Keratinocyte (primary cell): Measurements from ENCODE around the gene HOXC11. TPM values are rescaled to one million over a fixed set of nuclear protein-coding genes. Genes with fewer than 3 reads are reported as not detected.

ENCODE experiments used
- DNase-seq: peaks from one replicate; pipeline ENCODE4 v3.0.0-alpha.2; 2011; ENCODE audit warnings: low read depth, missing footprints, low spot score
- FAIRE-seq: peaks from 2 replicates; lab custom pipeline; 2011; peaks lifted over from hg19 to GRCh38; lab: Jason Lieb, UNC
- H2AFZ ChIP-seq: 2 replicates; pipeline ENCODE4 v1.6.0; 2012; ENCODE audit warnings: low read length, control low read depth, inconsistent platforms; ENCODE audit not compliant: control insufficient read depth
- H3K27ac ChIP-seq: 2 replicates; pipeline ENCODE4 v1.5.1; 2011; ENCODE audit warnings: low read length; ENCODE audit not compliant: control insufficient read depth, insufficient read depth
- H3K27me3 ChIP-seq: 3 replicates; pipeline ENCODE4 v1.6.0; 2011; ENCODE audit warnings: low read length; ENCODE audit not compliant: control insufficient read depth, insufficient read depth; ENCODE audit errors: extremely low read depth
- H3K36me3 ChIP-seq, 2 experiments: 2 replicates in 1 of 2; 3 replicates in 1 of 2; pipeline ENCODE4 v1.5.1; 2011; ENCODE audit warnings: low read length in 2 of 2, mild to moderate bottlenecking in 1 of 2; ENCODE audit not compliant: control insufficient read depth in 2 of 2, insufficient read depth in 2 of 2; ENCODE audit errors: extremely low read depth in 1 of 2
- H3K4me1 ChIP-seq: 3 replicates; pipeline ENCODE4 v1.5.1; 2011; ENCODE audit warnings: low read length; ENCODE audit not compliant: control insufficient read depth, insufficient read depth; ENCODE audit errors: extremely low read depth
- H3K4me2 ChIP-seq: 3 replicates; pipeline ENCODE4 v1.6.0; 2011; ENCODE audit warnings: low read depth, low read length; ENCODE audit not compliant: control insufficient read depth, insufficient read depth; ENCODE audit errors: extremely low read depth
- H3K4me3 ChIP-seq, 3 experiments: fragments of 200-600 bp in 1 of 3; sonication (generic) in 1 of 3; 2 replicates in 2 of 3; 3 replicates in 1 of 3; pipeline ENCODE4 v1.5.1; 2011 to 2016; ENCODE audit warnings: low read length in 3 of 3, mild to moderate bottlenecking in 3 of 3, control low read depth in 2 of 3, inconsistent platforms in 1 of 3, low read depth in 1 of 3, mixed read lengths in 1 of 3, mixed run types in 1 of 3, moderate library complexity in 1 of 3; ENCODE audit not compliant: control insufficient read depth in 2 of 3, insufficient read depth in 2 of 3; ENCODE audit errors: extremely low read depth in 1 of 3
- H3K79me2 ChIP-seq: 2 replicates; pipeline ENCODE4 v1.6.0; 2012; ENCODE audit warnings: low read length; ENCODE audit not compliant: control insufficient read depth, insufficient read depth
- H3K9ac ChIP-seq: 3 replicates; pipeline ENCODE4 v1.6.0; 2011; ENCODE audit warnings: low read length; ENCODE audit not compliant: control insufficient read depth, insufficient read depth; ENCODE audit errors: extremely low read depth
- H3K9me1 ChIP-seq: 3 replicates; pipeline ENCODE4 v1.6.0; 2011; ENCODE audit warnings: low read length; ENCODE audit not compliant: control insufficient read depth, insufficient read depth; ENCODE audit errors: extremely low read depth
- H3K9me3 ChIP-seq: 2 replicates; pipeline ENCODE4 v1.5.1; 2012; ENCODE audit warnings: low read depth, low read length; ENCODE audit not compliant: control insufficient read depth
- H4K20me1 ChIP-seq: 3 replicates; pipeline ENCODE4 v1.6.0; 2011; ENCODE audit warnings: low read length; ENCODE audit not compliant: control insufficient read depth, insufficient read depth; ENCODE audit errors: extremely low read depth
- EZH2 ChIP-seq: IDR thresholded peaks from one replicate; pipeline ENCODE4 v1.6.1; 2012; ENCODE audit warnings: inconsistent platforms, mild to moderate bottlenecking, low read length, moderate library complexity
- dilution Hi-C: fragments of 300-500 bp; cut with MboI; formaldehyde crosslinking; loops from one replicate; pipeline ENCODE4 v1.7.0; 2020; ENCODE audit warnings: low sequenced_read_pairs; ENCODE audit not compliant: extremely low pct_ligation_motif_present
- polyA plus RNA-seq, 5 experiments: library from polyadenylated mRNA; depleted of rRNA in 3 of 5; stranded (reverse) in 3 of 5; stranded (forward) in 1 of 5; unstranded in 1 of 5; fragments of >200 nt; gene quantifications; 1 replicate in 1 of 5; 2 replicates in 3 of 5; 3 replicates in 1 of 5; pipeline versions ENCODE4 v1.2.1 to v1.2.3, GENCODE V29; 2011 to 2012; ENCODE audit warnings: missing spikeins in 2 of 5, low read depth in 1 of 5, low replicate concordance in 1 of 5
- TF ChIP-seq, protein P1 (sequence below), 3 experiments: IDR thresholded peaks in 1 of 3; conservative IDR thresholded peaks in 1 of 3; optimal IDR thresholded peaks in 1 of 3; 2 replicates in 2 of 3; 3 replicates in 1 of 3; pipeline versions ENCODE3 to v1.5.1; 2011; ENCODE audit warnings: low read length in 3 of 3, mild to moderate bottlenecking in 3 of 3, moderate library complexity in 2 of 3, control low read depth in 1 of 3, inconsistent platforms in 1 of 3; ENCODE audit not compliant: insufficient read depth in 2 of 3; ENCODE audit errors: extremely low read depth in 1 of 3

Gene HOXC11
- polyA plus RNA-seq, 1 donor (not counting 4 experiments of a cell fraction or from before 2014, with no cell fraction given): 1.6 TPM

DNA sequence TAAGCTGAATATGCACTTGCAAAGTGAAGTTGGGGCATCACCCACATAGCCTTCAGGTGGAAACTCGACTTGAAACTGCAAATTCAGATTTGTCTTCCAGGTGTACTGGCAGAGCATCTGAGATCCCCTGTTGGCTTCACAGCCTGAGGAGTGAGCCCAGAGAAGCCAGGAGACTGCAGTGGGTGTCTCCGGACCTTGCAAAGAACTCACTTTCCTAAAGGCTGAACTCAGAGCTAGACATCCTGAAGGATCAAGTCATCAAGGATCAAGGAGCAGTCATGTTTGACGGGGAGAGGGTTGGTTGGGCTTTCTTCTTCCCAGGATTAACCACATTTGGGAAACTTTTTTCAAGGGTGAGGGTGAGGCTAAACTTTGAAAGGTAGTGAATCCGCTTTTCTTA, 43.4 kb upstream of the HOXC11 start:
- no peaks in the 10 kb centered on the region for H3K9me1 ChIP-seq
- H3K9me3 ChIP-seq: no peaks in the 10 kb centered on the region
- DNase-seq (no peak), FAIRE-seq (no peak)
- no peak overlapping the region for H3K4me3 ChIP-seq
- peaks cover 84% of the 10 kb centered on the region for H3K27me3 ChIP-seq
- no peaks in the 10 kb centered on the region for H3K79me2 ChIP-seq
- no peaks in the 10 kb centered on the region for H3K4me1 ChIP-seq
- TF ChIP-seq, protein P1, sequence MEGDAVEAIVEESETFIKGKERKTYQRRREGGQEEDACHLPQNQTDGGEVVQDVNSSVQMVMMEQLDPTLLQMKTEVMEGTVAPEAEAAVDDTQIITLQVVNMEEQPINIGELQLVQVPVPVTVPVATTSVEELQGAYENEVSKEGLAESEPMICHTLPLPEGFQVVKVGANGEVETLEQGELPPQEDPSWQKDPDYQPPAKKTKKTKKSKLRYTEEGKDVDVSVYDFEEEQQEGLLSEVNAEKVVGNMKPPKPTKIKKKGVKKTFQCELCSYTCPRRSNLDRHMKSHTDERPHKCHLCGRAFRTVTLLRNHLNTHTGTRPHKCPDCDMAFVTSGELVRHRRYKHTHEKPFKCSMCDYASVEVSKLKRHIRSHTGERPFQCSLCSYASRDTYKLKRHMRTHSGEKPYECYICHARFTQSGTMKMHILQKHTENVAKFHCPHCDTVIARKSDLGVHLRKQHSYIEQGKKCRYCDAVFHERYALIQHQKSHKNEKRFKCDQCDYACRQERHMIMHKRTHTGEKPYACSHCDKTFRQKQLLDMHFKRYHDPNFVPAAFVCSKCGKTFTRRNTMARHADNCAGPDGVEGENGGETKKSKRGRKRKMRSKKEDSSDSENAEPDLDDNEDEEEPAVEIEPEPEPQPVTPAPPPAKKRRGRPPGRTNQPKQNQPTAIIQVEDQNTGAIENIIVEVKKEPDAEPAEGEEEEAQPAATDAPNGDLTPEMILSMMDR (optimal IDR thresholded peaks at IDR 0.05 in 1 of 3, IDR thresholded peaks at IDR 0.05 in 1 of 3, conservative IDR thresholded peaks at IDR 0.05 in 1 of 3; ENCODE audit: extremely low read depth in 1 of 3, insufficient read depth in 2 of 3, low read length in 3 of 3): no peak
- no peak for TF ChIP-seq EZH2
- no peak overlapping the region for H3K4me2 ChIP-seq
- no peaks in the 10 kb centered on the region for H4K20me1 ChIP-seq
- no peak overlapping the region for H2AFZ ChIP-seq
- dilution Hi-C loops: loop anchor here (25.0 kb wide), 1 partner anchor 167 kb away; the partner anchor contains the start of gene CISTR
- no peaks in the 10 kb centered on the region for H3K36me3 ChIP-seq
- H3K9ac ChIP-seq: no peak overlapping the region
- no peak overlapping the region for H3K27ac ChIP-seq

DNA sequence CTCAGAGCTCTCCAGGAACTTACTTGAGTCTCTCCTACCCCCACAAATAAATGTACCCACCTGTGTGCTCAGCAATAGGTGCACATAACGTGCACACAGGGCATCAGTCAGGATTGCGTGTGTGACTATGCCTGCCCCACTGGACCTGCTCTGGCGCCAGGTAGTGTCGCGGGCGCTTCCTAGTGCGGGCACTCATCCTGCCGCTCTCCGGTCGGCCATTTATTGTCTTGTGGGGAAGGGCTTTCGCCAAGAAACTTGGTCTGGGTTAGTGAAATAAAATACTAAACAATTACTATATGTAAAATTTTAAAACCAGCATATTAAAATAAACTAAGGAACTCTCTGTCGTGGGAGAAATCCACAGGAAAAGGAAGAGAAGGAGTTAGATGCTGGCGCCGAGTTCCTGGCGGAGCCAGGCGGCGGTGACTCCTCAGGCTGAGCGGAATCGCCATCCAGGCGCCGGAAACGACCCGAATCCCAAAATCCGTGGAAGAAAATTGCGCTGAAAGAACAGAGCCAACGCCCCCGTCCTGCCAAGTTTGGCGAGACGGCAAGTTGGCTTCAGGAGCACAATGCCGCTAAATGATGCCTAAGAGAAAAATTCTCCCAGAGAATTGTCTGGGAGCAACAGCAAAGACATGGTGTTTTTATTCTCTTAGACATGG, 42.2 kb upstream of the HOXC11 start:
- dilution Hi-C loops: loop anchor here (25.0 kb wide), 1 partner anchor 168 kb away; the partner anchor contains the start of gene CISTR
- TF ChIP-seq, protein P1 (optimal IDR thresholded peaks at IDR 0.05 in 1 of 3, IDR thresholded peaks at IDR 0.05 in 1 of 3, conservative IDR thresholded peaks at IDR 0.05 in 1 of 3; ENCODE audit: extremely low read depth in 1 of 3, insufficient read depth in 2 of 3, low read length in 3 of 3): no peak
- peak; percentile 26 for TF ChIP-seq EZH2
- no peak overlapping the region for H3K4me3 ChIP-seq
- H3K9me1 ChIP-seq: no peaks in the 10 kb centered on the region
- peaks cover 91% of the 10 kb centered on the region for H3K27me3 ChIP-seq
- H3K79me2 ChIP-seq: no peaks in the 10 kb centered on the region
- H3K4me2 ChIP-seq: no peak overlapping the region
- DNase-seq: no peak
- H2AFZ ChIP-seq: no peak overlapping the region
- no peaks in the 10 kb centered on the region for H4K20me1 ChIP-seq
- no peaks in the 10 kb centered on the region for H3K4me1 ChIP-seq
- no peak overlapping the region for H3K27ac ChIP-seq
- H3K9me3 ChIP-seq: no peaks in the 10 kb centered on the region
- no peaks in the 10 kb centered on the region for H3K36me3 ChIP-seq
- no peak for FAIRE-seq
- no peak overlapping the region for H3K9ac ChIP-seq
